ENCODE measurements around the gene CDK5R1. TPM values are rescaled to one million over a fixed set of nuclear protein-coding genes. Genes with fewer than 3 reads are reported as not detected.

The CDK5R1 gene
- 0.52 and 0.54 TPM in 2 replicates for total RNA-seq

DNA sequence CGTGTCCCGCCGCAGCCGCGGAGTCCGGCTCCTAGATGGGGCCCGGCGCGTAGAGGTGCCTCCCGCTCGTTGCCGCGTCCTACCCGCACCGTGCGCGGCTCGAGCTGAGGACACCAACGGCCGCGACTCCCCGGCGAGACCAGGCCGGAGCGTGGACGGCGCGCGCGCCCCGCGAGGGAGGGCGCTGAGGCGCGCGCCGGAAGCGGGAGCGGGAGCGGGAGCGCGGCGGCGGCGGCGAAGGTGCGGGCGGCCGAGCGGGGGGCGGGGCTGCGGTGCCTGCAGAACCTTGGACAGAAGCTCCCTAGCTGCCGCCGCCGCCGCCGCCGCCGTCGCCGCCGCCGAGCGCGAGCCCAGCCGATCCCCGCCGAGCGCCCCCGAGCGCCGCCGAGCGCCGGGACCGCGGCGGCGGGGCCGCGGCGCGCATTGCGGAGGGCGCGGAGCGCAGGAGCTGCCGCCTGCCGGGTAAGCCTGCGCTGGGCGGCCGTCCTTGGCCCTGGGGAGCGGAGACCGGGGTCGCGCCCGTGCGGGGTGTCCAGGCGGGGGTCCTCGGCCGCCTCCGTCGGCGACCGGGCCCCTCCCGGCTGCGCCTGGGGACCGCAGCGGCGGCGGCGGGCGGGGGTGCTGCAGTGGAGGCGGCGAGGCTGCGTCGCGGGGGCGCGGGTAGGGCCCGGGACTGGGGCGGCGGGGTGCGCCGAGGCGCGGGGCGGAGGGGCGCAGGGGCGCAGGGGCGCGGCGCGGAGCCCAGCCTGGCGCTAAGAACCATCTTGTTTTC, at the start of gene CDK5R1:
Gene CDK5R1, plus strand, starts transcription at position 293 of the 772 bp plus-strand sequence. CDS start 628 bp downstream, outside the sequence.

DNA sequence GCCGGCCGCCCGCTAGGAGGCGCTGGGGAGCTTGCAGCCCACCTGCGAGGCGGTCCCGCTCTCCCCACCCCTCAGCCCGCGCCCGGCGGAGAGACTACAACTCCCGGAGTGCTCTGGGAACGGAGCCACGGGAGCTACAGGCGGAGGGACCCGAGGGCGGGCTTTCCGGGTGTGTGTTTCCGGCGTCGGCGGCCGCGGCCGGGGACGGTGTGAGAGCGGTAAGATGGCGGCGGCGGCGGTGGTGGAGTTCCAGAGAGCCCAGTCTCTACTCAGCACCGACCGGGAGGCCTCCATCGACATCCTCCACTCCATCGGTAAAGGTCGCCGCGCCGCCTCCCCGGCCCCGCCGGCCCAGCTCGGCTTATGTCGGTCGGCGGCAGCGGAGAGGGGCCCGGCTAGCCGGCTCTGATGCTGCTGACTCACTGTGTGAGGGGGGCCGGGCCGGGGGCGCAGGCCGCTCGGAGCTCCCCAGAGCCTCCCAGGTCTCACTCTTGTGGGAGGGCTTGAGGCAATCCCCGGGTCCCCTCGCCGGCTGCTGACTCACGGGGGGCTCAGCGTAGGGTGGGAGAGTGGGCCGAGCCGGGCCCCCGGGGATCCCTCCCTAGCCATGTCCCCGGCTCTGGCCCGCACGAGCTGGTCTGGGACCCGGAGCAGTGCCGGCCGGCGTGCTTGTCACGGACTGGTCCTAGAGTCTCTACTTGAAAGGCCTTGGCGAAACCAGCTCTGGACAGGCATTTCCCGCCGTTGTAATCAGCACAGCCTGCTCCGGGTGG, 42.3 kb upstream of the CDK5R1 start, which contains the start of gene PSMD11:
Gene PSMD11, plus strand, starts transcription at position 210 of the 773 bp plus-strand sequence. Its CDS starts 14 bp downstream, at position 224.

Small RNA genes lying within 50 kb of the gene (small RNA-seq; reads per million reads assigned to genes)
- gene RF00019: not detected

Other genes with a start within 250 kb of the CDK5R1 start
- 0.13 and 0.22 TPM in 2 replicates for gene RHBDL3, start 221.2 kb upstream of the CDK5R1 start, total RNA-seq
- 12.8 and 13.8 TPM in 2 replicates for gene C17orf75, start 144.8 kb upstream of the CDK5R1 start, total RNA-seq
- gene ZNF207, start 136.8 kb upstream of the CDK5R1 start, total RNA-seq: 182 and 215 TPM in 2 replicates
- 84.0 and 89.1 TPM in 2 replicates for gene PSMD11, start 42.5 kb upstream of the CDK5R1 start, total RNA-seq